ENCODE measurements around the gene FRAS1.

Gene FRAS1

DNA sequence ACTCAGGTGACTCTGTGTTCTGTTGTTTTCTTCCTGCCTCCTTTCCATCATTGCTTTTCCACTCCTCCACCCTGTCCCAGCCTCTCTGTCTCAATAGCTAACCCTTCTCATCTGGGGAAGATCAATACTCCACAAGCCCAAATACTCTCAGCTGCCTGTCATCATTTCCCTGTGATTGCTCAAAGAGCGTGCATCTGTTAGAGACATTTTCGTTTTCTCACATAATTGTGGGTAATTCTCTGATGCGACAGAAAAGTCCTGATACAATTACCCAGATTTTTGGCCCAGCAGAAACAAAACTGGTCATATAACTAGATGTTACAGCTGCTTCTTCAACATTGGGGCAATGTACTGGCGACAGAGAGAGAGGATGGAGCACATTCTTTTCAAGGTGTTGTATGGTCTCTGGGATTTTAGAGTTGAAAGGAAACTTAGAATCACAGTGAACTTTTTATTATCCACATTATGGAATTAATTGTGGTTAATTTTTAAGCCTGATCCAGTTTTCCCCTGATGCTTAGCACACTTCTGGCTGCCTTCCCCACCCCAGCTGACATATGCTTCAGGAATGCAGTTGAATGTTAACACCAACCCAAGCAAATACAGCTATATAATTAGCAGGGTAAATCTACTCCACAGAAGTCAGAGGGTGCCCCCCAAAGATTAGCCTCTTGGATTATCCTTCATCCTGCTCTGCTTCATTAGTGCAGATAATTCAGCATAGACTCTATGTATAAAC lies 323.0 kb downstream of the FRAS1 start:
- DNase-seq, result no peak

DNA sequence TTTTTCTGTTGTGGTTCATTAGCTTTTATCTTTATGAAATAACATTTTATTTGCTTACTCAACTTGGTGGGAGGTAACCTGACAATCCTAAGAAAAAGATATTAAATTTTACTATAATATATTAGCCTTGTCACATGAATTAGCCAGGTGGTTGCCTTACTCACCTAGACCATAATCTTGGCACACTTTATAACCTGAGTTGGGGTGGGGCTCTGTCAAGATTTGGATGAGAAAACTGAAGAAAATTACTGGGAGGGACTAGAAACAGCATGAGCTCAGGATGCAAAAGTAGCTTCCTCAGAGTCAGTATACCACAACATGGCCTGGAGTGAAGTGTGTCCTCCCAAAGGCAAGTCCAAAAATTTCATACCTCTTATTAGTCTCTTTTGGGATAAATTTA lies 329.6 kb downstream of the FRAS1 start:
- DNase-seq, result no peak

DNA sequence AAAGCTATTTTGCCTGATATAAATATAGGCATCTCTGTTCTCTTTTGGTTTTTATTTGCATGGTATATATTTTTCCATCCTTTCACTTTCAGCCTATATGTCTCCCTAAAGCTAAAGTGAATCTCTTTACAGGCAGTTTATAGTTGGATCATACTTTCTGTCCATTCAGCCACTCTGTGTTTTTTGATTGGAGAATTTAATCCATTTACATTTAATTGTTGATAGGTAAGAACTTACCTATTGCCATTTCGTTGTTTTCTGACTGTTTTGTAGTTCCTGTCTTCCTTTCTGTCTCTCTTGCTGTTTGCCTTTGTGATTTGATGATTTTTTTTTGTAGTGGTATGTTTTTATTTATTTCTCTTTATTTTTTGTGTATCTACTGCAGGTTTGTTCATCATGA lies 338.5 kb downstream of the FRAS1 start:
- DNase-seq, result no peak

DNA sequence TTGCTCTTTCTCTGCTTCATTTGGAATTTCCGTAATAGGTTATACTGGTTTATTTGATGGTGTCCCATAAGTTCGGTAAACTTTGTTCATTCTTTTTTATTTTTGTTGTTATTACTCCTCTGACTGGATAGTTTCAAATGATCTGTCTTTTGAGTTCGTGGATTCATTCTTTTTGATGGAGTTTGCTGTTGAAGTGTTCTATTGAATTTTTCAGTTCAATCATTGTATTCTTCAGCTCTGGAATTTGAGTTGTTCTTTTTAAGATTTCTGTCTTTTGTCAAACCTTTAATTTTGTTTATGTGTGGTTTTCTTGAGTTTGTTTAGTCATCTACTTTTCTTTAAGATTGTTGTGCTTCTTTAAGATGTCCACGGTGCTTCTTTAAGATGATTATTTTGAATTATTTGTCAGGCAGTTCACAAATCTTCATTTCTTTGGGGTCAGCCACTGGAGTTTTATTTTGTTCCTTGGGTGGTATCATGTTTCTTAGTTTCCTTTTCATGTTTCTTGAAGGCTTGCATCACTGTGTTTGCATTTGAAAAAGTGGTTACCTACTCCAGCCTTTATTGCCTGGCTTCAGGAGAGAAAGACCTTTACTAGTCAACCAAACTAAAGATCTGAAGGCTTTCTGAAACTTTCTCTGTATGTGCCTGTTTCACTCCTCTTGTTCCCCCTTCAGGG lies 339.6 kb downstream of the FRAS1 start:
- no peak for DNase-seq

DNA sequence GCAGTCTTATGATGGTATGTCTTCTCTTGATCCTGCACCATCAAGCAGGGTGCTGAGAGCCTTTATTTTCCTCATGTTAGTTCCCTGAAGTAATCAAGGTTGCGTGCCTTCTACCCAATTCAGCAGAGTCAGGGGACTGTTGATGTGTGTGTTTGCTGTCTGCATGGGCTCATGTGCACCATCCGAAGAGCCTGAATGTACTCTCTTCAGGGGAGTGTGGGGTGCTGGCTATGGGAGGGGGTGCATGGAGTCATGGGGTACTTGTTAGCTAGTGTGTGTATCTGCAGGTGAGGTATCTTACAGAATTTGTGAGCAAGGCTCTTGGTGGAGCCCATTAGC lies 340.1 kb downstream of the FRAS1 start:
- no peak for DNase-seq

DNA sequence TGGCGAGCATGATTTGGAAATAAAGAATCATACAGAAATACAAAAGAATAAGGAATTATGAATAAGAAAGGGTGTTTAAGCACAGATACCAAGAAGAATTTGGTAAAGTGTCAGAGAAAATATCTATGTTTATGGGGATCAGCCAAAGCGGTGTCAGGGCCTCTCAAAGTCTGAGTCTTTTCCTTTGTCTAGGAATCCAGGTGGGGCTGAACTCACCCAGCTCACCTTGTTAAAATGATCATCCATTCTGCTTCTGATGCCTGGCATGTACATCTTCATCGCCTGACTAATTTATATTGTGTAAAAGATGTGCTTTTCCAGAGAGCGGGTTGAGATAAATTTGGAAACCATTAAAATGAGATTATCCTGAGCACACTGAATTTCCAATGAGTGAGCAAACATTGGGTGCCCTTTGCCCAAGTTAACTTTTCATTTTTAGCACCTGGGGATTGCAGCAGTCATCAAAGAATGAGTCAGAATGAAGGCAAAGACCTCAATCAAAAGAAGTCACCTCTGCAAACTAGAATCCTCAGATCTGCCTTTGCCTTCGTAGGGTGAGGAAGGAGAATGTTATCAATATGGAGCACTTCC lies 352.6 kb downstream of the FRAS1 start:
- no peak for DNase-seq

DNA sequence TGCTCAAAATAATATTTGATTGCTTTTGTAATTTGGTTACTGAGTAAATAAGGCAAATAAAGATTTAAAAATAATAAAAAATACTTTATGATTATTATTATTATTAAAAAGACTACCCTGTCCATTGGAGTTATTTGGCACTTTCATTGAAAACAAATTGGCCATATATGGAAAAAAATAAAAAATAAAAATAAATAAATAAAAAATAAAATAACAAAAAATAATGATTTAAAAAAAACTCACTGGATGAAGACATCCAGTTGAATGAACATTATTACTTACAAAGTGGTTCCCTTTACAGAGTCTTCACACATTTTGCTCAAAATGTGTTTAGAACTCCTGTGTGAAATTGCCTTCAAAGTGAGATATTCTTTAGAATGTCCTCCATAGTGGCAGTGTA lies 353.1 kb downstream of the FRAS1 start:
- DNase-seq, result no peak

DNA sequence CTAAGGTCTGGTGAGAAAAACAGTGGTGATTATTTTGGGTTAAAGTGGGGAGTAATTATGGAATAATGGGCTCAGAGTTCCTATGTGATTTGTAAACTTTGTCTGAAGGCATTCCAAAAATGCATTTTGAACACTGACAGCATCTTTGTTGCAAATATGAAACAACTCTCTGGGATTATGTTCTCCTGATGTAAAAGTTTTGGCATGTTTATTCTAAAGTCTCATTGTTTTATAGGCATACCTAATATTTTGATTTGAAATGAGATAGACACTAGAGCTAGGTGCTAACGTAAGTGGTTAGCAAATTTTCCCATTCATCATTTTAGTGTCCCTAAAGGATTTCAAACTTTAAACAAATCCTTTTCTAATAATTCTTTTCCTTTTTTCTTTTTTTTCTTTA lies 353.6 kb downstream of the FRAS1 start:
- DNase-seq, result no peak

DNA sequence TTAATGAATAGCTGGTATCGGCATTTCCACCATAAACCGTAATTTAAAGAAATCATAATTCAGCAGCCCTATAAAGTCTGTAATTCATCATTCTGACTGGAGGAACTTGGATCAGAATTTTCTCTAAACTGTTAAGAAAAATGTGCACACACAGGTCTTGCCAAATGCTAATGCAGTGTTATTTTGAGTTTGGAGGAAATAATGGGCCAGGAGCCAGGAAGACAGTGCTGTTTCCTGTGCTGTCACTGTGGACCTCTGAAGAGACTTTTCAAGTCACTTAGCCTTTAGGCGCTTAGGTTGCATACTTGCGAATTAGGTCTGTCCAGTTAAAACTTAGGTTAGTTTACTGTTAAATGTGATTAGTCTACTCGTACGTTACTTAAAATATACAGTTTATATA lies 357.0 kb downstream of the FRAS1 start:
- no peak for DNase-seq

DNA sequence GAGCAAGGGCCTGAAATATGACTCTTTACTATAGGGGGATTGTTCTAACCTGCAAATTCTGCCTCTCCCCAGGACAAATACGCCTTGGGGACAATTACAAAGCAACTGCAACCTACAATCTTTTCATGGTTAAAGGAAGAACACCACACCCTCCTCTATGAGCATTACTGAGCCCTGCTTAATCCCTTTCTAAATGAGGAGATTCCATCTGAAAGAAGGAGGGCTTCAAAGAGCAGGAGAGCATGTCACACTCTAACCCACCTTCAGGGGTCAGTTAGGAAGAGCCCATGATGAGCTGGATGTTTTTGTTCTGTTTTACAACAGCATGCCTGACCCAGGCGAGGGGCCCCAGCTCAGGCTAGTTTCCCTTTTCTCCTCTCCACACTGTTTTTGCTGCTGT lies 360.5 kb downstream of the FRAS1 start:
- no peak for DNase-seq

DNA sequence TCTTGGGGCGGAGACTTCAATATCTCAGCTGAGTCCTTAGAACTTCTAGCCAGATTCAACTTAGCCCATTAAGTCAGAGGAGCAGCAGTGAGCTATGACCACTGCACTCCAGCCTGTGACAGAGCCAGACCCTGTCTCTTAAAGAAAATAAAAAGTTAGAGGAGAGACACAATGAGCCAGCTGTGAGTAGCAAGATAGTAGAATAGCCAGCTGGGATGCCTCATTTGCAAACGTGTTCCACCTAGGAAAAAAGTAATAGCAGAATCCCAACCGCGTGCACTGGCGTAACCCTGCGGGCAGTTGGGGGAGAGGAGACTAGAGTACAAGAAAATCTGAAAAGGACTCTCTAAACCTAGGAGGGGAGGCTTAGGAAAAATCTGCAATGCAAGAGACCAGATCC lies 361.3 kb downstream of the FRAS1 start:
- DNase-seq, result no peak

DNA sequence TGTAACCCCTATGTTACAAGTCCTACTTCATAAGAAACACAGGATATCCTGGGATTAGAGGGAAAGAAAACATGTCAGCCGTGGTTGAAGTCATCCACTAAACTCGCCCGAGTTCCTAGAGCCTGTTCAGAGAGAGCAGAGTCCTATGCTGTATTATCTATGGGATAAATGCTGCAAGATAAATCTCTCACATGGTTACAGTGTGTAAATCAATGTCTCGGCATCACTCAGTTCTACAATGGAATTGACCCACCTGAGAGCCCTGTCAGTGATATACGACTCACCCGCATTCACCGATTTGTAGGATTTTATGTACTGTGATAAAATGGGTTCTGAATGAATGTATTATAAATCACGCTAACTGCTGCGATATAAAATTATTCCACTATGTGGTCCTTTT lies 366.7 kb downstream of the FRAS1 start:
- DNase-seq, result no peak

DNA sequence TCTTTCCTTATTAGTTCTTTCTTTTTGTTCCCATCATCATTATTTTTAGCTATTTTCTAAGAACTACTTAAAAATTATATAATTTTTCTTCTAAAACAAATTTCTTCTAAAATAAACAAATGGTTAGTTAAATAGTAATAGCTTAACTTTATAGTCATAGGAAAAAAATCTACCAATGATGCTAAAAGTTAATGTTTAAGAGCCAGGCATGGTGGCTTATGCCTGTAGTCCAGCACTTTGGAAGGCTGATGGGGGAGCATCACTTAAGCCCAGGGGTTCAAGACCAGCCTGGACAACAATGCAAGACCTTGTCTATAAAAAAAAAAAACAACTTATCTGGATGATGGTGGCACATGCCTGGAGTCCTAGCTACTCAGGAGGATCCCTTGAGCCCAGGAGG lies 367.3 kb downstream of the FRAS1 start:
- no peak for DNase-seq

DNA sequence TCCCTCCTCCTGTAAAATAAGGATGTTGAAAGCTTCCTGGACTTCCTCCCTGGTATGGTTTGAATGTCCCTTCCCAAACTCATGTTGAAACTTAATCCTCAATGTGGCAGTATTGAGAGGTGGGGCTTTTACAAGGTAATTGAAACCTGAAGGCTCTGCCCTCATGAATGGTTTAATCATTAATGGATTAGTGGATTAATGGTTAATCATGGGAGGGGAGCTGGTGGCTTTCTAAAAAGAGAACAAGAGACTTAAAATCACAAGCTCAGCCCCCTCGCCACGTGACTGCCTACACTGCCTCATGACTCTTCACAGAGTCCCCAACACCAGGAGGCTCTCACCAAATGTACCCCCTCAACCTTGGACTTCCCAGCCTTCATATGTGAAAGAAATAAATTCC lies 369.8 kb downstream of the FRAS1 start:
- no peak for DNase-seq

DNA sequence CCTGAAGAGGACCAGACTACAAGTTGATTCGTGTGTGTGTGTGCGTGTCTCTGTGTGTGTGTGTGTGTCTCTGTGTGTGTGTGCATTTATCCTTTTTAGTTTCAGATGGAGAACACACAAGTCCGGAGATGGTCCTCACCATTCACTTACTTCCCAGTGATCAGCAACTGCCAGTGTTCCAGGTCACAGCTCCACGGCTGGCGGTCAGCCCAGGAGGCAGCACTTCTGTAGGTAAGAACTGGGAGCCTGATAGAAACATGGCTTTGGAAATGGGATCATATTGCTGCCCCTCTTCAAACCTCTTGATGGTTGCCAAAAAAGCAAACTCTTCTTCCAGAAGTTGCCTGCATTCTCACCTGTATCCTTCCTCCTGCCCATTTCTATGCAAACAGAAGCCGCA lies 371.9 kb downstream of the FRAS1 start:
- no peak for DNase-seq

DNA sequence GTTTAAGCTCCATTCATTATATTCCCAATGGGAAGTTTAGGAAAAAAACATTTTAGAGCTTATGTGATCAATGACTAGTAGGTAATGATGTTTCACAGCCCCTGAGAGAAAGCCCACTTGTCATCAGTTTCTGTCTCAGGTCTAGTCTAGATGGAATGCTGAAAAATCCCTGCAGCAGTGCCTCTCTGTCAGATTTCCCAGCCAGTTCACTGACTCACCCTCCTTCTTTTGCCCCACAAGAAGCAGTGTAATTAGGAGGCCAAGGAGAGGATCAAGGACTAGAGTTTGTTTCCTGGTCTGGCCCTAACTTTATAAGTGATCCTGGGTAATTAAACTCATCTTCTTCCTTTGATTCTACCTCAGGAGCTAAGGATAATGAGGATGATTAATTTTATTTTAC lies 375.8 kb downstream of the FRAS1 start:
- no peak for DNase-seq

DNA sequence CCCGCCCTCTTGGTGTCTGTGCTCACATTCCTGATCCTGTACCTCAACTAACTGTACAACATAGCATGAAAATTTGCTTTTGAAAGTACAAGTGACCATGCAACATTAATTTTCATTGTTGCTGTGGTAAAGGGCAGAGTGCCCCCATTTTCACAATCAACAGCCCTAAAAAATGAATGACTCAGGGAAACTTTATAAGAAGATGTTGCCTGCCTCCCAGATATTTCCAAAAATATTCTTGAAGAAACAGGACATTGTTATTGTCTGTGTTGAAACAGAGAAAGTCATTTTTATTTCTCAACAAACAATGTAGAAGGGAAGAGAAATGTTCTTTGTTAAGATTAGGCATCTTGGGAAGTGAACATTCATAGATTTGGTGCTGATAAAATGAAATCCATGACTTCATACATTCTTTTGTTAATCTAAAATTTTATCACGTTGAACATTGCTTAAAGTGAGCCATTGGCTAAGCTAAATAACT lies 380.5 kb downstream of the FRAS1 start:
- no peak for DNase-seq

DNA sequence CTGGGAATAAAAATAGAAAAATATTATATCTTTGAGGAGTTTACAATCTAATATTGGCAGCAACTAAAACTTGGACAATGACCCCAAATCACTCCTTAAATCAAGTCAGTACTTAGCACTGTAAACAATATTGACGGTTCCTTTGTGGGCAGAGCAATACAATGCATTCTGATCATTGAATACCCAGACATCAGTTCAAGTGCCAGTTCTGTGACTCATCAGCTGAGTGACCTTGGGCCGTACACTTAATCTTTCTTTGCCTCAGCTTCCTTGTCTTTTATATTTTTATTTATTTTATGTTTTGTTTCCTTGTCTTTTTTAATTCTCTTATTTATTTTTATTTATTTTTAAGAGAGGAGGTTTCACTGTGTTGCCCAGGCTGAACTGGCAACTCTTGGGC lies 382.2 kb downstream of the FRAS1 start:
- no peak for DNase-seq

DNA sequence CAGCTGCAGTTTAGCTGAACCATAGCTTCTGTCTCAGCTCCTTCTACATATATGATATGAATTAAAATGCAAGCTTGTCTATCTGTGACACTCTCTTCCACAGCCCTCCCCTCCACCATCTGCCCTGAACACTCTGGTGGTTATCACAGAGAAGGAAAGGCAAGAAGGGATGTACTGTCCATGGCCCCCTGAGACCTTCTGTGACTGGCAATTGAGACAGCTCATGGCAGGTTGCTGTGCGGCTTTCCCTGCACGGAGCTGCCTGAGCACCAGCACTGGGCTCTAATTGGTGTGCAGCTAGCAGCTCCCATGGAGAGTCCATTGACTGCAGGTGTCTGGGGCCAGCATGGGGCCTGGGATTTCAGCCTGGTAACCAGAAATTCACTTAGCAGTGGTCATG lies 384.6 kb downstream of the FRAS1 start:
- no peak for DNase-seq

DNA sequence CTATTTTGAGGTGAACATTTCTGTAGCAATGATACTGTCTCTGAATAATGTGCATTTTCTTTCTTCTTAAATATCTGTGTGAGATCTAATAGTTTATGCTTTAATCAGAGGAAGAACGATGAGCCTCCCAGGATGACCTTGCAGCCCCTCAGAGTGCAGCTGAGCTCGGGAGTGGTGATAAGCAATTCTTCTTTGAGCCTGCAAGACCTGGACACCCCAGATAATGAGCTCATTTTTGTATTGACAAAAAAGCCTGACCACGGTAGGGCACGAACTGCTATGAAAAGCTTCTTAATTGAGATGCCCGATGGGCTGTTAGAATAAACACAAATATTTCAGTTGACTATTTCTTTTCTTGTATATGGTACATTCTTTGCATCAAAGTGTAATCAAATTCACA lies 389.5 kb downstream of the FRAS1 start:
- DNase-seq, result no peak

DNA sequence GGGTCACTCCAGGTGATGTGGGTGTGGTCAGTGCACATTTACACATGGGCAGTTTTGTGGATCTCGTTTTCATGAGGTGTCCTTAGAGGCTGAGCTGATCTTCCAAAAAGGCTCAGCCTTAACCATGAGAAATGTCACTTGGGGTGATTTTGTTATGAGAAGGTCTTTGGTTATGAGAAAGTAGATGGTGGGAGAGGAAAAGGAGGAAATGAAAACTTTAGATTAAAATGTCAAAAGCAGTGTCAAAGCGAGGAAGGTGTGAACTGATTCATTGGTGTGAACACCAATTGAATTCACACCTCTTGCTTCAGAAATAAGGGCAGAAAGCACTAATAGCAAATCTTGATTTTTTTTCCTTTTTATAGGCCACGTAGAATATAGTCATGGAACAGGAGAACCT lies 394.3 kb downstream of the FRAS1 start:
- no peak for DNase-seq

DNA sequence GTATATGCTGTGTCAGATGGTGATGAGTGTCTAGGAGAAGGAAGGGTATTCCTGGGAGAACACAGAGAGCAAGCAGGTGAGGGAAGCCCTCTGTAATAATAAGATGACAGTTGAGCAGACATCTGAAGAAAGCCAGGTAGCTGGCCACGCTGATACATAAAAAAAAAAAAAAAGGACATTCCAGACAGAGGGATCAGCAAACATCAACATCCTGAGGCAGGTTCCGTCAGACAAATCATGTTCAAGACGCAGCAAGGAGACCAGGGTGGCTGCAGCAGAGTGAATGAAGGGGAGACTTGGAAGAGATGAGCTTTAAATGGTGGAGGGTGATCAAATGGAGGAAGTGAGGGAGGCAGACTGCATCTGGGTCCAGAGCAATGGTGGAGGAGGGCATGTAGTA lies 396.9 kb downstream of the FRAS1 start:
- no peak for DNase-seq

DNA sequence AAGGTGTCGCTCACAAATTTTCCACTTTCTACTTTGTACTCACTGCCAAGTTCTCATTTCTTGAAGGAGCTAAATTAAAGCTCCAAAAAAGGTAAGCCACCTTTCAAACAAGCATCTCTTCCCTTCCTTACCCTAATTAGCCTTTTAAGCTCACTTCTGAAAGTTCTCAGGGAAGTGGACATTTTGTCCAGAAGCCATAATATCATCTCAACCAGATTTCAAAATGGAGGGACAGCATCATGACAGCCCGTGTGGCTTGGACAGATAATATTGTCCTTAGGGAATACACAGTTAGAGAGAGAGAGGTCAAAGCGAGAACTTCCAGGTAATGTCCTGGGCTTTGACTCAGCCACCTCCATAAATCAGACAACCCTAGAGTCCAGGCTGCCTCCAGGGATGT lies 400.6 kb downstream of the FRAS1 start:
- no peak for DNase-seq

DNA sequence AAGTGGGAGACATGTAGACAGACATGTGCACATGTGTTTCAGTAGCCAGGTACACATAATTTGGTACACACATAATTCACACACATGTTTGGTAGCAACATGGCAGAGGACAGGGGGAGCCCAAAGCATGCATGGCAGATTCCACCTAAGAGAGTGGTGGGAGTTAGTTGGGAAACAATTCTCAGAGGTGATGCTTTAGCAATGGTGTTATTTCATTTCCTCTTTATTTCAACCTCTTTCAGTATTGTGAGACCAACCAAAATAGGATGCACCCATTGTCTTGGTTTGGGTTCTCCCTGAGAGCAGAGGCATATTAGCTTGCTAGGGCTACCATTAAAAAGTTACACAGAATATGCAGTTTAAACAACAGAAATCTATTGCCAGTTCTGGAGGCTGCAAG lies 402.2 kb downstream of the FRAS1 start:
- no peak for DNase-seq

DNA sequence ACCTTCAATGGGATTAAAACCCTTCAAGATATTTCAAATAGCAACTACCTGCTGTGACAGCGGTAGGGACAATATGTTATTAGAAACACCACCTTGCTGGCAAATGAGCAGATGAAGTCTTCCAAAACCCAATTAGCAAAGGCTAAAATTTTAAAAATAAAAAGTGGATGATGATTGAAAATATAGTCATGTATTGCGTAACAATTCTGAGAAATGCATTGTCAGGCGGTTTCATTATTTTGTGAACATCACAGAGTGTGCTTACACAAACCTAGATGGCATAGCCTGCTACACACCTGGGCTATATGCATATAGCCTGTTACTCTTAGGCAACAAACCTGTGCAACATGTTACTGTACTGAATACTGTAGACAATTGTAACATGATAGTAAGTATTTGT lies 403.2 kb downstream of the FRAS1 start:
- no peak for DNase-seq

All from right hindlimb (tissue), 1 donor.